T-helper 2 cell treated with Interferon-gamma antibody and Interleukin-4, amounts not matched to agents 100 ng/mL and 5 ng/mL, for 36 hours (primary cell): ENCODE measurements around the gene AFMID. TPM values are rescaled to one million over a fixed set of nuclear protein-coding genes. Genes with fewer than 3 reads are reported as not detected.

ENCODE experiments used
- intact Hi-C: fragments of 100-400 bp; cut with micrococcal nuclease; formaldehyde crosslinking; loops from one replicate; pipeline ENCODE4 v1.15.1; 2023
- total RNA-seq: library from RNA; stranded (reverse); gene quantifications from 2 replicates; pipeline ENCODE4 v1.2.3, GENCODE V29; 2022

Gene AFMID
- total RNA-seq, 1 donor from 2014 or later = 16.3 TPM

DNA sequence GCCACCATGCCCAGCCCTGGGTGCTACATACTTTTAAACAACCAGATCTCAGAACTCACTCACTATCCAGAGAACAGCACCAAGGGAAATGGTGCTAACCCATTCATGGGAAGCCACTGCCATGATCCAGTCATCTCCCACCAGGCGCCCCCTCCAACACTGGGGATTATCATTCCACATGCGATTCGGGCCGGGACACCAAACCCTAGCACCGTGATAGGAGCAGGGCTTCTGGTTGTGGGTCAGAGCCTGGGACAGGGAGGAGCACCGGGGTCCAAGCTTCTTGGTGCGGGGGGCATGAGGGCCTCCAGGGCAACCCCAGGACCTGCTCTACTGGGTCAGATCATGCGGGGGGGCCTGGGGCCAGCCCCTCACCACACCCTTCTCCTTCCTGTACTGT, 48.7 kb downstream of the AFMID start:
- intact Hi-C loops = no loop called here

- intact Hi-C loops = no loop called here
These were observed 49.4 kb downstream of the AFMID start for GRCh38 chr17:78236362-78237127.

GRCh38 chr17:78237401-78238012, 50.3 kb downstream of the AFMID start:
- intact Hi-C loops = no loop called here

GRCh38 chr17:78238823-78239488, 51.8 kb downstream of the AFMID start:
- intact Hi-C loops = no loop called here

GRCh38 chr17:78239489-78239931, 52.3 kb downstream of the AFMID start:
- intact Hi-C loops = no loop called here

DNA sequence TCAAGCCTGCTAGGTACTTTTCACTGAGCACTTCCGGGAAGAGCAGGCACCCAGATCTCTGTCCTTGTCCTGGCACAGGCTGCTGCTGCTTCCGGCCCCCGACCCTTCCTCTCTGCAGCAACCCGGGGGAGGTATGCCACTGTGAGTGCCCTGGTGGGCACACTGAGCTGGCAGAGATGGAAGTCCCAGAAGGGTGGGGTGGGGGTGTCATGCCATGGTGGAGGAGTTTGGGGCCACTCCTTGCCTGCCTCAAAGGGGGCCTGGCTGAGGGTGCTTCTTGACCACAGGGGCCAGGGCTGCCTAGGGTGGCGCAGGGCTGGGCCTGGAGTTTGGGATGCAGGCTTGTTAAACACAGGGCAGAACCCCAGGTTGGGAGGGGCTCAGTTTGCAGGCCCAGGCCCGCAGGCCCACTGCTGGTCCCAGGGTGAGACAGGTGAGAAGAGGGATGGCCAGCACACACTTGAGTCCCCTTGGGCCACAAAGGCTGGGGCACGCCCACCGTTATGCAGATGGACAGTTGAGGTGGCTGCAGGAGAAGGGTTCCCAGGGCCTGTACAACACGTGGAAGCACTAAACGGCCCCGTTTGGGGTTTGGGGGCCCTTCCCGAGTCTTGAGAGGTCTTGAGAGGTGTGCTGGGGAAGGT, 53.0 kb downstream of the AFMID start:
- intact Hi-C loops = no loop called here

GRCh38 chr17:78240839-78241238, 53.7 kb downstream of the AFMID start:
- intact Hi-C loops = no loop called here

GRCh38 chr17:78241277-78242023, 54.3 kb downstream of the AFMID start:
- intact Hi-C loops = no loop called here

DNA sequence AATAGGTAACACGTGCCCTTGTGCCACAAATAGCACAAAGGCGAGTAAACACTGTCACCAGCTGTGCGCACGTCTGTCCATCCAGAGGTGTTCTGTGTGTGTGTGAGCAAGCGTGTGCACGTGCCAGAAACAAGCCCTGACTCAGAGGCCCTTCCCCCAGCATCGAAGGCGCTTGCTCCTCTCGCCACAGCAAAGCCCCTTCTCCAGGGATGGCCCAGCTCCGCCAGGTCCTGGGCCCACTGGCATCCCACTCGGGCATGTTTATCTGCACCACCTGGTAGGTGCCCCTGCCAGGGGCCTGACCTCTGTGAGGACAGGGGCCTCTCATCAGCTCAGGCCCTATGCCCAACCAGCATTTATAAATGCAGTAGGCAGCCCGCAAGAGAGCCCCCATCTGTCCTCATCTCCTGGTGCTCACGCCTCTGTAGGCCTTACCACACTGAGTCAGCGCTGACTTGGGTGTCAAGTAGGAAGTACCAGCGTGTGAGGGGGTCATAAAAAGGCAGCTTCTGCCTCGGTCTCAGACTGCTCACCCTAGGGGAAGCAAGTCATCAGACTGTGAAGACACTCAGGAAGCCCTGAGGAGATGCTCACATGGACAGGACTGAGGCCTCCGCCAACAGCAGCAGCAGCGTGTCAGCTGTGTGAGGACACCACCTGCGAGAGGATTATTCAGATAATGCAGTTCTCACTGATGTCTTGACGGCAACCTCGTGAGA, 55.0 kb downstream of the AFMID start:
- intact Hi-C loops = no loop called here

GRCh38 chr17:78247304-78247703, 60.1 kb downstream of the AFMID start:
- intact Hi-C loops = no loop called here

GRCh38 chr17:78248051-78248914, 61.1 kb downstream of the AFMID start:
- intact Hi-C loops = no loop called here

DNA sequence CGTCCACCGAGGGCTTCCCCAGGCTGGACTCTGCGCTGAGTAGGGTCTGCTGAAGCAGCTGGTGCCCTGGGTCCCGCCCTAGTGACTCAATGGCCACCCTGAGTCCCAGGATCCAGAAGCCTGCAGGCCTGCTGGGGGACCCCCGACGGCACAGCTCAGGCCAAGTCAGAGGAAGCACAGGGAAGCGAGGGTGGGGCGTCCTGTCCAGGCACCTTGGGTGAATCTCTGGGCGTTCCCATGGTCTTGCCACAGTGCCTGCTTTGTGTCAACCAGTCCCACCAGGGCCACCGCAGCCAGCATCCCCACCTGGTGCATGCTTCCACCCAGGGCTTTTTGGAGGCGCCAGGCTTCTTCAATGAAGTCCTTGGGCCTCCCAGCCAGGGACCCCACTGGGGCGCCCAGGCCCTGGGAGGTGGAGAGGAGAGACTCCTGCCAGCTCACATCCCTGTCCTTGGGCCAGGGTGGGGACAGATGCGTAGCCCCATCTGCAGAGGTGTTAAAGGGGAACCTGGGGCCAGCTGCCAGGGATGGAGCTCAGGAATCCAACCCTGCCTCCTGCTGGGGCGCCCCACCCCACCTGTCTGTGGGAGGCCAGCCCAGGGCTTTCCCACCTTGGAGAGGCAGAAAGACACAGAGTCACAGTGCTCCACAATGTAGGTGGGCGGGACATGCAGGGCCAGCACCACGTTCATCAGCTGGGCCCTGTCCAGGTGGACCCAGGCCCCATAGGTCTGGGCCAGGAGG, 62.1 kb downstream of the AFMID start:
- intact Hi-C loops = no loop called here

GRCh38 chr17:78249818-78250806, 63.0 kb downstream of the AFMID start:
- intact Hi-C loops = loop anchor here (5.0 kb wide), 3 partner anchors 107 to 172 kb away; partner anchors contain the start of gene TMC8

DNA sequence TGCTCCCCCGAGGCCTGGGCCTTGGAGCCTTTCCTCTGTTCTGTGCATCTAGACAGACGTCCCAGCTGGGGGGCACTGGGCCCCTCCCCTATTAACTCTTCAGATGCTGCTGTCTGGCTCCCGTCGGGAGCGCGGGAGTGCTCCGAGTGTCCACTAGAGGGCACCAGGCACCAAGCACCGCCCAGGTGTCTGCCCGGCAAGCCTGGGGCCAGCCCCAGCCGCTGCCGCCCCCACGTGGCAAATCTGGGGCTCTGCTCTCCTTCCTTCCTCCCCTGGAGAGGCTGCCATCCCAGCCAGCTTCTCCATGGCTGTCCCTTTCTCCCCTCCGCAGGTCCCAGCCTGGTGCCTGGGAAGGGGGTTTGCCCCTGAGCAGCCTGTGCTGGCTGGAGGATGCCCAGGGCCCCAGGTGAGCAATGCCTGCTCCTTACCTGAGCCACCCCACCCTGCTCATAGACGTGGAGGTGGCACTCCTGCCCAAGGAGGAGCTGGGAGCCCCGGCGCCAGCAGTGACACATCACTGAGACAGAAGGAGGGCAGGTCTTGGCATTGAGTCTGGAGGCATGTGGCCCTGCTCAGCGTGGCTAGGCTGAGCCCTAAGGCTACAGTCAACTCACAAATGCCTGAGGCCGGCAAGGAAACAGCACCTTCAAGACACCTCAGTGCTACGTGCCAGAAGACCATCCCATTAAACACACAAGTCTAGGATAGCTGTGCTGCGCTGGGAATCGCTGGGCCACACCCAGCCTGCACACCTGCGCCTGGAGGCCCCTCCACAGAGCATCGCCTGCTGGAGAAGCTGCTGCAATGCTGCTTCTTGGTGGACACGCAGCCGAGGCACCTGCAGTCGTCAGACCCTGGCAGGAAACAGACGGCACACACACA, 64.0 kb downstream of the AFMID start:
- intact Hi-C loops = loop anchor here (5.0 kb wide), 3 partner anchors 106 to 171 kb away; partner anchors contain the start of gene TMC8

- intact Hi-C loops = loop anchor here (5.0 kb wide), 3 partner anchors 106 to 171 kb away; partner anchors contain the start of gene TMC8
These were observed 64.6 kb downstream of the AFMID start for GRCh38 chr17:78251773-78252103.

DNA sequence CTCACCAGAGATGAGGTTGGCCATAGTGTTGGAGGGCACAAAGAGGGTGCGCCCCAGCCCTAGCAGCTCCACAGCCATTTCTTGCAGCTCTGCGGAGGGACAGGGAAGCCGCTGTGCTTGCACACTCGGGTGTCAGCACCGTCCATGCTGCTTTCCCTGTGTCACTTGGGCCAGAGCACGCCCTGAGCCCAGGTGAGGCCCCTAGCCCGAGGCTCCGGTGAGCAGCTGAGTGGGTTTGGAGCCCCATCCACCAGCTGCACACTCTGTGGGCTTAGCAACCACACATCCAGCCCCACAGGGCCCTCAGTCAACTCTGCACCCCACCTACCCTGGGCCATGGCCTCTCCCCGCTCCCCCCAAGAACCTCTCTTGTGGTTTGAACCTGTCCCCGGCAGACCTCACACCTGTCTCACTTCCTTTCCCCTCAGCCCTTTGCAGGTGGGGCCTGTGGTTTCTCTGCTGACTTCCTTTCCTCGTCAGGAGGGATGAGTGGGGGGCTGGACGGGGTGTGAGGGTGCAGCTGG, 65.0 kb downstream of the AFMID start:
- intact Hi-C loops = loop anchor here (5.0 kb wide), 3 partner anchors 105 to 170 kb away; partner anchors contain the start of gene TMC8
